Fibroblast of skin of scalp (primary cell): ENCODE measurements around the gene FLT4.
"Not testable (repeated sequence)": the region's sequence is repeated elsewhere in the genome, so short reads cannot be mapped to it uniquely, and the experiment has no call there.

Experiments
- DNase-seq: peaks from one replicate; pipeline ENCODE4 v3.0.0-alpha.2; 2013

Gene FLT4

DNA sequence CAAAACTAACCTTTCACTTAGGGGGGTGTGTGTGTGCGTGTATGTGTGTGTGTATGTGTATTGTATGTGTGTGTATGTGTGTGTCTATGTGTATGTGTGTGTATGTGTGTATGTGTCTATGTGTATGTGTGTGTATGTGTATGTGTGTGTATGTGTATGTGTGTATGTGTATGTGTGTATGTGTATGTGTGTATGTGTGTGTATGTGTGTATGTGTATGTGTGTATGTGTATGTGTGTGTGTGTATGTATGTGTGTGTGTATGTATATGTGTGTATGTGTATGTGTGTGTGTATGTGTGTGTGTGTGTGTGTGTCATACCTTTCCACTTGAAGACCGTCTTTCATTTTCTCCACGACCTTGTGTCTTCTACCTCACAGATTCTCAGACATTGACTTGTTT is 20.8 kb upstream of the FLT4 start:
- no peak for DNase-seq

DNA sequence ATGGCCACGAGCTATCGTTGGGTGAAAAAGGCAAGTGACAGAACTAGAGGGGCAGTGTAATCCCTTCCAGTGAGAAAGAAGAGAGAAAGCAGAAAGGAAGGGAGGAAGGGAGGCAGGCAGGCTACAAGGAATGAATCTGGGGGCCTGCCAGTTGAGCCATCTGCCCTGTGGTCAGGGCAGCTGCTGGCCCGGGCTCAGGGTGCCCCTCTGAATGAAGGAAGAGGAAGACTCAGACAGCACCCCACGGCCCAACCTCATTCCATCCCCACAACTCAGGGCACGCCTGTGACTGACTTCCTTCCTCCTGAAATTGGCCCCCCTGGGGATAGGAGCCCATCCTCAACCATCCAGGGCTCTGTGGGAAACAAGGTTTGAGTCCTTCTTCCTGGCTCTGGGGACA is 20.3 kb upstream of the FLT4 start:
- DNase-seq: no peak

DNA sequence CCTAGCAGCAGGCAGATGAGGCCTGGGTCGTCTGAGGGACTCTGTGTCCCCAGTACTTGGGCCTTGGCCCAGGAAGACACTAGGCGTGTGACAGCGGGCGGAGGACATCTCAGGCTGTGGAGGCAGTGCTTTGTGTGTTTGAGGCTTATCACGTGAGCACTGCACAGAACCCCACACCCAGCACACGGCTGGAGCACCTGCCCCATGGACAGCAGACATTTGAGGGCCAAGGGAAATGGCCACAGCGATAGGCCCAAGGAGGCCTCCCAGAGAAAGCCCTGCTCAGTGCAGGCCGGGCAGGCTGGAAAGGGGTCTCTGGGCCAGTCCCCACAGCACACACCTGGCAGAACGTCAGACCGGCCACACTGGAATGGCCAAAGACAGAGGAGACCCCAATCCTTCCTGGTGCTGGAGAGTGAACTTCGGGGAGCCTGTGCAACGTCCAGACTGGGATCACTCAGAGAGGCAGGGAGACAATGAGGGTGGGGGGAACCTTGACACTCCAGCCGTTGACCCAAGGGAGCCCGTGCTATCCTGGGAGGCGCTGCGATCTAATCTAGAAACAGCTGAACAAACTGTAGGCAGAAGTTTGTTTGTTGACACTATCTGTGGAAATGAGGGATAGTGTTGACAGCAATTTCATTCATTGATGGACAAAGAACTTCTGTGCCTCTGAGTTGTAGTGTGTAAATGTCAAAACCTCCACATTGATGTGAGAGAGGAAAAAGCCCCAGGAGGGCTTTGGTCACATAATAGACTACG is 19.6 kb upstream of the FLT4 start:
- DNase-seq: no peak

DNA sequence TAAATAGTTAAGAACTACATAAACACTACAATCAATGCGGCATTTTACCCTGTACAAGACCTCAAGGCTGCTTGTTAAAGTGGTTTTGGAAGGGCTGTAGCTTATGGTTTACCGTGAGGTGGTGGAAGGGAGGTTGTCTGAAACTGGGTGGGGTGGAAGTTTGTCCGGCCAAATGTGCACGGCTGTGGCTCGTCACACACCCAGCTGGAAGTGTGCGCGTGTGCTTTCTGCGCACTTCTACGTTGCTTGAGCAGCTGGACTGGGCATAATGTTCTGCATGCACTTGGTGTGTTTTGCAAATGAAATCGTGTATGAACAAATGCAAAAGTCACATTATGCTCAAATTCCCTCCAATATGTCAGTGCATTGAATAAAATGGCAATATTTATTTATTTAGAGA is 17.4 kb upstream of the FLT4 start:
- DNase-seq: no peak

DNA sequence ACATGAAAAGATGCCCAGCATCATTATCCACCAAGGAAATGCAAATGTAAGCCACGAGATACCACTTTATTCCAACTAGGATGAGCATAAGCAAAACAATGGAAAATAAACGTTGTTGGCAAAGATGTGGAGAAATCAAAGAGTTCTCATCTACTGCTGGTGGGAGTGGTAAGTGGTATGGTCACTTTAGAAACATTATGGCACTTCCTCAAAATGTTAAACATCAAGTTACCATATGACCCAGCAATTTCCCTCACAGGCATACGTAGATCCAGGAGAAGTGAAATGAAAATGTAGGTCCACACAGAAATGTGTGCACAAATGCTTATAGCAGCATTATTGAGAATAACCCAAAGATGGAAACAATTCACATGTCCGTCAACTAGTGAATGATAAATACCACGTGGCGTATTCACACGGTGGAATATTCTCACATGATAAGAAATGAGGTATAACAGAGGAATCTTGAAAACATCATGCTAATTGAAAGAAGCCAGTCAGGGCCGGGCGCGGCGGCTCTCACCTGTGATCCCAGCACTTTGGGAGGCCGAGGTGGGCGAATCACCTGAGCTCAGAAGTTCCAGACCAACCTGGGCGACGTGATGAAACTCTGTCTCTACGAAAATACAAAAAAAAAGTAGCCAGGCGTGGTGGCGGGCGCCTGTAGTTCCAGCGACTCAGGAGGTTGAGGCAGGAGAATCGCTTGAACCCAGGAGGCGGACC is 16.4 kb upstream of the FLT4 start:
- no peak for DNase-seq

DNA sequence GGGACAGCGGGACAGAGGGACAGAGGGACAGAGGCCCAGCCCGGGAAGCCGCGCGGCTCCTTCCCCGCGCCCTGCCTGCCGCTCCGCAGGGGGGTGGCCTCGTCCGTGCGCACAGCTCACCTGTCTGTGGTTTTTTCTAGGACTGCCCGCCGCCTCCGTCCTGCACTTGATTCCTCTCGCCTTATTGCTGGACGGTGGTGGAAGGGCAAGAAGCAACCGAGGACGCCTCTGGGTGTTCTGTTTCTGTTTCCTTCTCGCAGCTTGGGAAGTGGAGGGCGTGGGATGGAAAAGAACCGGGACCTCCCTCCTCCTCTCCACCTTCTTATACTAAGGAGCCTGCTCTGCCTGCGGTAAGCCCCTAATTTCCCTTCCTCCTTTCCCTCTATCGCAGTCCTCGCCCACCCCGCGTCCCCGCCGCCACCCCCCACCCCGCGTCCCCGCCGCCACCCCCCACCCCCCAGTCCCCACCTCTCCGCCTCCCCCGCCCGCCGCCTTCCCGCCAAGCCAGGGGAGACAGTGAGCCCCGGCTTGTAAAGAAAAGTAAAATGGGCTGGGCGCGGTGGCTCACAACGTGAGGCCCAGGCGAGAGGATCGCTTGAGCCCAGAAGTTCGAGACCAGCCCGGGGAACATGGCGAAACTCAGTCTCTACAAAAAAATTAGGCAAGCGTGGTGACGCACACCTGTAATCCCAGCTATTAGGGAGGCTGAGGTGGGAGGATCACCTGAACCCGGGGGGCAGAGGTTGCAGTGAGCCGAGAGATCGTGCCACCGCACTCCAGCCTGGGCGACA is 9.6 kb upstream of the FLT4 start:
- no peak for DNase-seq

DNA sequence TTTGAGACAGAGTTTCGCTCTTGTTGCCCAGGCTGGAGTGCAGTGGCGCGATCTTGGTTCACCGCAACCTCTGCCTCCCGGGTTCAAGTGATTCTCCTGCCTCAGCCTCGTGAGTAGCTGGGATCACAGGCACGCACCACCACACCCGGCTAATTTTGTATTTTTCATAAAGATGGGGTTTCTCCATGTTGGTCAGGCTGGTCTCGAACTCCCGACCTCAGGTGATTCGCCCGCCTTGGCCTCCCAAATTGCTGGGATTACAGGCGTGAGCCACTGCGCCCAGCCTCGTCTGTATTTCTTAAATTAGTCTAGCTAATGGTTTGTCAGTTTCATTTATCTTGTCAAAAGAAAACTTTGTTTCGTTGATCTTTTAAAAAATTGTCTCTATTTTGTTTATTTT is 5.8 kb upstream of the FLT4 start:
- DNase-seq: not testable (repeated sequence)

DNA sequence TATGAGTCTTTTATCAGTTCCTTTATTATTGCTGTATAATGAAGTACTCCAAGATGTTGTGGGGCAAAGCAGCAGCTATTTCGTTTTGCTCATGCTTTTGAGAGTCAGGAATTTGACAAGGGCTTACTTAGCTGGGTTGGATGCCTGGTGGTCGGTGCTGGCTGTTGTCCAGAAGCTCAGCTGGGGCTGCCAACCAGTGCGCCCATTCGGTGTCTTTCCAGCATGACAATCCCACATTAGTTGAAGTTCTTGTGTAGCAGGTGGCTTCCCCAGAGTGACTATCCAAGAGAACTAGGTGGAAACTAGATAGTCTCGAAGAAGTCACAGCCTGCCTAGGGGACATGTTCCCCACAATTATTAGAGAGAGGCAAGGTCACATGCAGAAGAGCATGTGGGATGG is 3.4 kb upstream of the FLT4 start:
- no peak for DNase-seq

DNA sequence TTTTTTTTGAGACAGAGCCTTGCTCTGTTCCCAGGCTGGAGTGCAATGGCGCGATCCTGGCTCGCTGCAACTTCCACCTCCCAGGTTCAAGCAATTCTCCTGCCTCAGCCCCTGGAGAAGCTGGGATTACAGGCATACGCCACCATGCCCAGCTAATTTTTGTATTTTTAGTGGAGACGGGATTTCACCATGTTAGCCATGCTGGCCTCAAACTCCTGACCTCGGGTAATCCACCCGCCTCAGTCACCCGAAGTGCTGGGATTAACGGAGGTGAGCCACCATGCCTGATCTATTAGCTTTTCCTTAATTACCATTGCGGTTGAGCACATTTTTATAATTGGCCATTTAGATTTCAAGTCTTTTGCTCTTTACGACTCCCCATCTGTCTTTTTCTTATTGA is 2.9 kb upstream of the FLT4 start:
- DNase-seq: no peak

DNA sequence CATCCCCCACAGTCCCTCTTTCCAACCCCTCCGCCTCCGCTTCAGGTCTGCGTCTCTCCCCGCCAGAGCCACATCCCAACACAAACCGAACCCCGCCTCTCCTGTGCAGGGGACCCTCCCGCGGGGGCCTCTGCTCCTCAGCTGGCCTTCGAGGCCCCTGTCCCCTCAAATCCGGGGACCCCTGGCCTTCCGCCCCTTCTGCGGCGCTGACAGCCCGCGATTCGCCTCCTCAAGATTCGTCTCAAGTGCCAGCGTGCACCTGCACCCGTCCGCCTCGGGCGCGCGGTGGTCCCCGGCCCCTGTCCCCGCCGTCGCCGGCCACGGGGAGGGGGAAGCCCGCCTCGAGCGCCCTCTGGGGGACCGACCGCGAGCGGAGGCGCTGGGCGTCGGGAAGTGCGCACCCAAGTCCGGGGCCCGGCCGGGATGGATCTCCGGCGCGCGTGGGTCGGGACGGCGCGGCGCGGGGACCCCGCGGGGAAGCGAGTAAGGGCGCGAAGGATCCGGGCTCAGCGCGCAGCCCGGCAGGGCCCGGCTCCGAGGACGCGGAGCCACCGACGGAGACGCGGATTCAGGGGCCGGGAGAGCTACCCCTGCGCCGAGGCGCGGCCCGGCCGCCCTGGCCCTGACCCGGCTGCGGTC is 623 bp downstream of the FLT4 start:
- DNase-seq: peak; percentile 9

DNA sequence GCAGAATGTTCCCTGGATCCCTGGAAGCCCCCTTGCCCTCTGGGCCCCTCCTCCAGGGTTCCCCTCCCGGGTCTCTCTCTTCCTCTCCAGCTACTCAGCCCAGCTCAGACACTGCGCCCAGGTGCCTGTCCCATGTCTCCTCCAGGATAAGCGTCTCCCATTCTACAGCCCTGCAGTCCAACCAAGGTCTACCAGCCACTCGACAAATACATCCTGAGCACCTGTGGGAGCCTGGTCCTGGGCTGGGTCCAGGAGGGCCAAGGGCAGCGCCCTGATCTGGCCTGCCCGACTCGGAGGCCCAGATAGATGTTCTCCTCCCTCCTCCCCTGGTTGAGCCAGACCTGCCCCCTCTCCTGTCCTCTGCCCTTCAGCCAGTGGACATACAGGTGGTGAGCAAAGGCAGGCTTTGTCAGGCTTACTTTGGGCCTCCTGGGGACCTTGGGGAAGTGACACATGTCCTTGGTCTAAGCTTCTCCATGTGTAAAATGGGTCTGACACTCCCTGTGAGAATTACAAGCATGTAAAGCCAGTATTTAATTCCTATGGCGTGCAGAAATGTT is 1.4 kb downstream of the FLT4 start:
- DNase-seq: no peak

DNA sequence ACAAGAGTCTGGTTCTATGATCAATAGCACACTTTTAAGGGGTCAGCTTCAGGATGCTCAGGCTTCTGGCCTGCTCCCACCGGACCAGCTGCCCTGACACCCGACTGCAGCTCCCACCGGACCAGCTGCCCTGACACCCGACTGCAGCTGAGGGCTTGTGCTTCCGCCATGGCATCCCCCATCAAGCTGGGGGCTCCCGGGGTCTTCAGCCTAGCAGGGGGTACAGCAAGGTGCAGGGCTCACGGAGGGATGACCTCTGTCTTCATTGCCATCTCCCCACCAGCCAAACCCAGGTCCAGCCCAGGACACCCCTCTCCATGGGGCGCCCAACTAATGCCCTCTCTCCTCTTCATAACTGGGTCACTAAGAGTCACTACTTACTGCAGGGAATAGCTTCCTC is 1.9 kb downstream of the FLT4 start:
- DNase-seq: no peak

DNA sequence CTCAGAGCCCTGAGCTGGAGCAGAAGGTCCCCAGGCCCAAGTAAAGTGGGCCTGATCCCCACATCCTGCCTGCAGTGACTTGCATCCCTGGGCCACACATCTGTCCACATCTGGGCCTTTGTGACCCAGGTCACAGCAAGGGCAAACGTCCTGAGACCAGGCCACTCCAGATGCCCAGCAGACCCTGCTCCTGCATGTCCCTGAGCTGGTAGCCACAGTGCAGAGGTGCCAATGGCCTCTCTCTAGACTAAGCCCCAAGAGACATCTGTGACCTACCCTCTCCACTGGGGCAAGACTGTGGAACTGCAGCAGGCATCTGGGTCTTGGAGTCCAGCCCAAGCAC is 2.5 kb downstream of the FLT4 start:
- no peak for DNase-seq

DNA sequence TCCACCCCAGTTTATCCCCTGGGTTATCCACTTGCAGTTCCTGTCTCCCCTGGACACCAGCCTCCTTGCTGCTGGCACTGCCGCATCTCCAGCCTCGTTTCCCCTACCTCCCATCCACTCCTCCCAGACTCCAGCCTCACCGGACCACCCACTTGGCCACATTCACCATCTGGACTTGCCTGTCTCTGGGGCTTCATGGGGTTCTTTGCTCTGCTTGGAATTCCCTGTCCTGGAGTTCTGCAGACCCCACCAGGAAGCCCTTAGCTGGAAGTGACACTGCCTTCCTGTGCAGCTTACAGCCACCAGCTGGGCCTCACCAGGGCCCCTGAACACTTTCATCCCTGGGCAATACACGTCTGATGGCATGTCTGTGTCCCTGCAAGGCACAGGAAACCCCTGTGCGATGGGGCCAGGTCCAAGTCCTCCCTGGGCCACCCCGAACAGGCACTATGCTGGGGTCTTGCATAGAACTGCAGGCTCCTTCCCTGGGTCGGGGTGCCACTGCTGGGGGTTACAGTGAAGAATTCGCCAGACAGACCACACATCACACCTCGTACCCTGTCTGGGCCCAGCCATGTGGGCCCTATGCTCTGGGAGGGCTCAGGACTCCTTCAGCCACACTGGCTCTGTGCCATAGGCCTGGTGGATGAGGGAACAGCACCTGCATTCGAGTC is 3.0 kb downstream of the FLT4 start:
- DNase-seq: no peak

DNA sequence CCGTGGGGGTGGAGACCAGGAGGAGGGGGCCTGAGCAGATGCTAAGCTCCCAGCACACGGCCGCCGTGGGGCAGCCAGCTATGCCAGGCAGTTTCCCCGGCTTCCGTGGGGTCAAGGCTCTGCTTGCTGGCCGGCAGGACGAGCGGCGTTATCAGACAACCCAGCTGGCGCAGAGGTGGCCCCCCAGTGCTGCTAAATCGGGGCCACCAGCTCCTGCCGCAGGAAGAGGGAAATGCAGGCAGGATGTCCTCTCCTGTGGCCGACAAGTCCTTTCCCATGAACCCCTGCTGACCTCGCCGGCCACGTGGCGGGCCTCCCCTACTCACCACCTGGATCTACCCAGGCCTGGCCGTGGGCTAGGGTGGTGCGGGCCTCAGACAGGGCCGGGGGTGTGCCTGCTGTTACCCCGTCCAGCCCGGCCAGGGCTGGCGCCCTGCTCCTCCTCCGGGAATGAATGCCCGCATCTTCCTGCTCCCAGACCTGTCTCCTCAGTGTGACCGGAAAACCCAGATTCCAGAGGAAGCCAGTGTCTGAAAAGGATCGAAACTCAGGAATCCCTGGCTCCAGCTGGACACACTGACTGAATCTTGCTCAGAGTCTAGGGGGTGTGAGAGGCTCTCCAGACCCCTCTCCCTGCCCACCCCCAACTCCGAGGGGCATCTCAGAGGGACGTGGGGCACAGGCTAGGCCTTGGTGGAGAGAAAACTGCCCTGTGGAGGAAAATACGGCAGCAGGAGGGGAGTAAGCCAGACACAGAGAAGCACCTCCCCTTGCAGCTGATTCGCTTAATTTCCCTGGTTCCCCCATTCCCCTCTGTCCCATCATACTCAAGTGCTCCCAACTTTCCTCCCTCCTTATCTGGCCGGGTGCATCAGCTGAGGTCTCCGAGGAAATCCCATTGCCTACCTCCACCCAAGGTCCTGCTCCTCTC is 3.9 kb downstream of the FLT4 start:
- no peak for DNase-seq

DNA sequence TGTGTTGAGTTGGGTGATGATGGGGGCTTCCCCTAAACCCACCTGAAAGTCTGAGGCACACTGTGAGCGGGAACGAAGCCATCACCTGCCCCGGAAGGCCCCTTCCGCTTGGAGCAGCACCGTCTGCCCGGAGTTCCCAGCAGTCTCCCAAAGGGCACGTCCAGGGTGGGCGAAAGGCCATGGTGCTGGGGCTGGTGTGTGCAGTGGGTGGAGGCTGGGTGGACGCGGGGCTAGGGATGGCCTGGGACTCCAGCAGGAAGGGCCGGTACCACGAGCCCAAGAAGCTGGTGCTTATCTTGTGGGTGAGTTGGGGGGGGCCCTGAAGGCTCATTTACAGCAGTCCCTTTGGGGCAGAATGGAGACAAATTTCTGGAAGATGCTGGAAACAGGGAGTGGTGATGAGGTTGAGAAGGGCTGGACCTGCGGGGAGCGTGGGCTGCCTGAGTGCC is 4.6 kb downstream of the FLT4 start:
- no peak for DNase-seq

DNA sequence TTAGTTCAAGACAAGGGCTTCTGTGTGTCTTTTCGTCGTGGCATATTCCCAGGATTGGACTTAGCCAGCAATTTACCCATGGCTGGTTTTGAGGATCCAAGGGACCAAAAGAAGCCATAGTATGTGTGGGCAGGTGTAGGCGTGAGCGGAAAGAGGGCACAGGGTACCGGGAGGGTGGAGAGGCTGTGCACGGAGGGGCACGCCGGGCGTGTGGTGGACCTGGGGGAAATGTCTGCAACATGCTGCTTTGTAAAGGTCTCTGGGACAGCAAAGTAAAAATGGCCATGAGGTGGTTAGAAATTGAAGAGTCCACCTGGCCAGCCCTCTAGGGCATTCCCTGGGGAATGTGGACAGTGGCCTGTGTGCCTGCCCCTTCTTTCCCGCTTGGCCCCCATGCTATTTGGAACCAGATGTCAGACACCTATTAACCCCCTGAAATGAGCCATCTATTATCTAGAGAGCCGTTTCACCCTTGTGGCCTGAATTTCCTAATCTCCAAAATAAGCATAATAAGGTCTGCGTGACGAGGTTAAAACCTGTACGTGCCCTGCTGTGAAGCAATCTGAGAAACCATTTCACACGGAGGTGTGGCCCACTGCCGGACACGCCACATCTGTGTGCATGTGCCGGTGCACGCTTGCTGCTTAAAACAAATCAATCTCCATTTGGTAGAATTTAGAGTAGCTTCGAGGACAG is 5.1 kb downstream of the FLT4 start:
- no peak for DNase-seq

DNA sequence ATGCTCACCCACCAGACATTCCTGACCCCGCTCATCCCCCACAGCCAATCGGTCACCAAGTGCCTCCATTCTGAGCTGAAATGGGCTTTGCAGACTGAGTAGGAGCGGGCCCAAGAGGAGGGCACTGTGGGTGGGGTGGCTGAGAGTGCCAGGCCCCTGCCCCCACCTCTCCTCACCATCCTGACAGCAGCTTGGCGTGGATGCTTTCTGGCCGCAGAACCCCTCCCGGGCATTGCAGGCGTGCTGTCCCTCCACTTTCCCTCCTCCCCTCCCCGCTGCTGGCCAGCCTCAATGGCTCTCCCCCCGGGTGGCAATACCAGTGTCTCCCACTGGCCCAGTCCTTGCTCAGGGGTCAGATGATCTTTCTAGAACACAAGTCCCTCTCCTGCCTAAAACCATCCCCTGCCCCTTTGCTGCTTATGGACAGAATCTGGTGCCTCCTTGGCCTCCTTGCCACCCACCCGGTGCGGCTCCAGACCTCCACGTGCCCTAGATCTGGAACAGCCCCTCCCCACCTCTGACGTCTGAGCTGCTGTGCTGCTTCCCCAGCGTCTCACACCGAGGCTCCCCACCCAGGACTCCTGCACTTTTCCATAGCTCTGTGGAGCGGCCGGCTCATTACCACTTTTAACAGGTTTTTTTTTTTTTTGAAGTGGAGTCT is 6.1 kb downstream of the FLT4 start:
- no peak for DNase-seq

DNA sequence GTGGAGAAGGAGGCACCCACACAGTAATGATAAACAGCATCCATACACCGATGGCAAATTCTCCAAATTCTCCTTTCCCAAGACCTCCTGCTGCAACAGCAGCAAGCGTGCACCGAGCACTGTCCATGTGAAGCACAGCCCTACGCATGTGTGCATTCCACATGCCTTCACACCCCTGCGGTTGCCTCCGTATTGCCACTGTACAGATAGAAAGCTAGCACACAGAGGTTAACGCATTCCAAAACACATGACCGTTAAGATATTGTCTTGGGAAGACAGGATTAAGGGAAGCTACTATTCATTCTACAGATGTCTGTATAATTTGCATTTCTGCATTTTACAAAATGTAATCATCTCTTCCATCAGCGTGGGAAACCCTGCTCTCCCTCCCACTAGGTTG is 6.6 kb downstream of the FLT4 start:
- DNase-seq: peak; percentile 22
